ENCODE results near the gene CCNYL1.

DNA sequence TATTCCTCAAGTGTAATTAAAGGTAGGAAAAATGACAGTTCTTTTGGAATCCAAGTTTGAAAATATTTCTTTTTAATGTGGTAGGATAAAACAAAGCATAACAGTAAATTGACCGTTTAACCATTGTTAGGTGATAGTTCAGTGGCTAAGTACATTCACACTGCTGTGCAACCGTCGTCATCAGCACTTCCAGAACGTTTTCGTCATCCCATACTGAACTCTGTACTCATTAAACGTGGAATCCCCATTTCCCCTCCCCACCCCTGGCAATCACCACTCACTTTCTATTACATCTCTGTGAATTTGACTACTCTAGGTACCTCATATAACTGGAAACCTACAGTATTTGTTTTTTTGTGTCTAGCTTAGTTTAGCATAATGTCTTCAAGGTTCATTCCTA is 91.2 kb downstream of the CCNYL1 start:
- TF ChIP-seq ZNF70 (CRISPR knock-in tag; IDR thresholded peaks at IDR 0.05) (no peak), OSR1 (CRISPR knock-in tag; IDR thresholded peaks at IDR 0.05) (no peak)
- TF ChIP-seq, protein P1, sequence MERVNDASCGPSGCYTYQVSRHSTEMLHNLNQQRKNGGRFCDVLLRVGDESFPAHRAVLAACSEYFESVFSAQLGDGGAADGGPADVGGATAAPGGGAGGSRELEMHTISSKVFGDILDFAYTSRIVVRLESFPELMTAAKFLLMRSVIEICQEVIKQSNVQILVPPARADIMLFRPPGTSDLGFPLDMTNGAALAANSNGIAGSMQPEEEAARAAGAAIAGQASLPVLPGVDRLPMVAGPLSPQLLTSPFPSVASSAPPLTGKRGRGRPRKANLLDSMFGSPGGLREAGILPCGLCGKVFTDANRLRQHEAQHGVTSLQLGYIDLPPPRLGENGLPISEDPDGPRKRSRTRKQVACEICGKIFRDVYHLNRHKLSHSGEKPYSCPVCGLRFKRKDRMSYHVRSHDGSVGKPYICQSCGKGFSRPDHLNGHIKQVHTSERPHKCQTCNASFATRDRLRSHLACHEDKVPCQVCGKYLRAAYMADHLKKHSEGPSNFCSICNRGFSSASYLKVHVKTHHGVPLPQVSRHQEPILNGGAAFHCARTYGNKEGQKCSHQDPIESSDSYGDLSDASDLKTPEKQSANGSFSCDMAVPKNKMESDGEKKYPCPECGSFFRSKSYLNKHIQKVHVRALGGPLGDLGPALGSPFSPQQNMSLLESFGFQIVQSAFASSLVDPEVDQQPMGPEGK (CRISPR knock-in tag; IDR thresholded peaks at IDR 0.05; ENCODE audit: borderline replicate concordance), result no peak
- TF ChIP-seq, protein P2, sequence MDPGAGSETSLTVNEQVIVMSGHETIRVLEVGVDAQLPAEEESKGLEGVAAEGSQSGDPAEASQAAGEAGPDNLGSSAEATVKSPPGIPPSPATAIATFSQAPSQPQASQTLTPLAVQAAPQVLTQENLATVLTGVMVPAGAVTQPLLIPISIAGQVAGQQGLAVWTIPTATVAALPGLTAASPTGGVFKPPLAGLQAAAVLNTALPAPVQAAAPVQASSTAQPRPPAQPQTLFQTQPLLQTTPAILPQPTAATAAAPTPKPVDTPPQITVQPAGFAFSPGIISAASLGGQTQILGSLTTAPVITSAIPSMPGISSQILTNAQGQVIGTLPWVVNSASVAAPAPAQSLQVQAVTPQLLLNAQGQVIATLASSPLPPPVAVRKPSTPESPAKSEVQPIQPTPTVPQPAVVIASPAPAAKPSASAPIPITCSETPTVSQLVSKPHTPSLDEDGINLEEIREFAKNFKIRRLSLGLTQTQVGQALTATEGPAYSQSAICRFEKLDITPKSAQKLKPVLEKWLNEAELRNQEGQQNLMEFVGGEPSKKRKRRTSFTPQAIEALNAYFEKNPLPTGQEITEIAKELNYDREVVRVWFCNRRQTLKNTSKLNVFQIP (CRISPR knock-in tag; IDR thresholded peaks at IDR 0.05; ENCODE audit: borderline replicate concordance, low read depth), result no peak
